ENCODE measurements around the gene EXOC4.

EXOC4 gene

GRCh38 chr7:133859871-133860450 lies 607.1 kb downstream of the EXOC4 start:
- Histone ChIP-seq H3K36me3 (ENCODE audit: control insufficient read depth in 2 of 2, insufficient read depth in 1 of 2, low read length in 2 of 2) (no peaks in the 10 kb centered on the region), H3K9me3 (ENCODE audit: control insufficient read depth, insufficient read depth, low read depth, low read length) (no peaks in the 10 kb centered on the region), H3K27ac (ENCODE audit: extremely low read depth, low read depth, low read length) (no peak overlapping the region), H3K4me1 (ENCODE audit: control insufficient read depth, insufficient read depth, low read length) (peaks cover 15% of the 10 kb centered on the region), H3K4me3 (ENCODE audit: low read depth, low read length) (no peak overlapping the region)
- TF ChIP-seq ZBTB7A (tag by site-specific recombination; IDR thresholded peaks at IDR 0.05; ENCODE audit: low read depth) (no peak), ELK4 (IDR thresholded peaks at IDR 0.05; ENCODE audit: borderline replicate concordance, low read depth, low read length) (no peak), ATF2 (tag by site-specific recombination; IDR thresholded peaks at IDR 0.05; ENCODE audit: low read depth) (no peak), ZNF214 (tag by site-specific recombination; IDR thresholded peaks at IDR 0.05; ENCODE audit: borderline replicate concordance) (no peak)
- ChIA-PET CTCF (interaction anchor here (0.5 to 1.0 kb wide), 2 partner anchors 156 to 298 kb away, joined by 3 to 4 read pairs; no protein-coding TSS in a partner anchor), POLR2A (no interaction called here)

GRCh38 chr7:133860628-133861335 lies 607.9 kb downstream of the EXOC4 start:
- H3K36me3 ChIP-seq (ENCODE audit: control insufficient read depth in 2 of 2, insufficient read depth in 1 of 2, low read length in 2 of 2), result no peaks in the 10 kb centered on the region
- H3K9me3 ChIP-seq (ENCODE audit: control insufficient read depth, insufficient read depth, low read depth, low read length), result no peaks in the 10 kb centered on the region
- POLR2A ChIA-PET, result no interaction called here
- TF ChIP-seq ZNF140 (tag by site-specific recombination; IDR thresholded peaks at IDR 0.05), result no peak
- TF ChIP-seq ATF2 (tag by site-specific recombination; IDR thresholded peaks at IDR 0.05; ENCODE audit: low read depth), result peak; percentile 77
- no peak overlapping the region for H3K4me3 ChIP-seq (ENCODE audit: low read depth, low read length)
- peaks cover 15% of the 10 kb centered on the region for H3K4me1 ChIP-seq (ENCODE audit: control insufficient read depth, insufficient read depth, low read length)
- no peak overlapping the region for H3K27ac ChIP-seq (ENCODE audit: extremely low read depth, low read depth, low read length)
- CTCF ChIA-PET, result interaction anchor here (1.0 kb wide), 2 partner anchors 155 to 571 kb away, joined by 3 read pairs; no protein-coding TSS in a partner anchor

GRCh38 chr7:133861876-133862275 lies 609.0 kb downstream of the EXOC4 start:
- CTCF ChIA-PET, result interaction anchor here (0.6 kb wide), 2 partner anchors 127 to 486 kb away, joined by 3 to 4 read pairs; no protein-coding TSS in a partner anchor
- Histone ChIP-seq H3K9me3 (ENCODE audit: control insufficient read depth, insufficient read depth, low read depth, low read length) (no peaks in the 10 kb centered on the region), H3K4me3 (ENCODE audit: low read depth, low read length) (no peak overlapping the region), H3K4me1 (ENCODE audit: control insufficient read depth, insufficient read depth, low read length) (peaks cover 15% of the 10 kb centered on the region), H3K27ac (ENCODE audit: extremely low read depth, low read depth, low read length) (no peak overlapping the region), H3K36me3 (ENCODE audit: control insufficient read depth in 2 of 2, insufficient read depth in 1 of 2, low read length in 2 of 2) (no peaks in the 10 kb centered on the region)
- TF ChIP-seq ZNF501 (tag by site-specific recombination; IDR thresholded peaks at IDR 0.05) (no peak), ZNF18 (tag by site-specific recombination; IDR thresholded peaks at IDR 0.05) (peak; percentile 47; the same call in 1 of the 2 replicates), ZFP41 (tag by site-specific recombination; IDR thresholded peaks at IDR 0.05; ENCODE audit: borderline replicate concordance) (no peak)
- POLR2A ChIA-PET, result no interaction called here
